Left lung (tissue), 10 donors: Measurements from ENCODE around the gene HLA-A. TPM values are rescaled to one million over a fixed set of nuclear protein-coding genes. Genes with fewer than 3 reads are reported as not detected.

Experiments used
- ATAC-seq: fragments of 200-7000 bp; cut with Tn5 transposase; one replicate; pipeline ENCODE4 v1.9.1; 2020; ENCODE audit warnings: moderate library complexity
- DNase-seq, 4 donors: peaks; one replicate each; pipeline ENCODE4 v3.0.0-alpha.2; 2013 to 2020
- H3K27ac ChIP-seq, 2 donors: fragments of 200-600 bp; sonication (generic) in 1 of 2; one replicate each; pipeline versions ENCODE4 v1.5.0 to v1.8.0; 2020 to 2021
- H3K27me3 ChIP-seq, 2 donors: fragments of 200-600 bp; sonication (generic) in 1 of 2; one replicate each; pipeline versions ENCODE4 v1.5.0 to v1.8.0; 2020 to 2021
- H3K36me3 ChIP-seq, 2 donors: fragments of 200-600 bp; sonication (generic) in 1 of 2; one replicate each; pipeline versions ENCODE4 v1.5.0 to v1.8.0; 2020 to 2021
- H3K4me1 ChIP-seq, 2 donors: fragments of 200-600 bp; one replicate each; pipeline ENCODE4 v1.8.0; 2021
- H3K4me3 ChIP-seq, 2 donors: fragments of 200-600 bp; sonication (generic) in 1 of 2; one replicate each; pipeline versions ENCODE4 v1.5.0 to v1.8.0; 2020 to 2021; ENCODE audit warnings: mild to moderate bottlenecking in 1 of 2
- H3K9me3 ChIP-seq, 2 donors: fragments of 200-600 bp; sonication (generic) in 1 of 2; one replicate each; pipeline versions ENCODE4 v1.5.0 to v1.8.0; 2020 to 2021
- CTCF ChIP-seq, 2 donors: fragments of 200-600 bp; sonication (generic) in 1 of 2; IDR thresholded peaks; one replicate each; pipeline versions ENCODE4 v1.5.0 to v1.8.0; 2021; ENCODE audit warnings: antibody characterized with exemption in 2 of 2
- intact Hi-C, 2 donors: fragments of 100-400 bp; cut with DNase I; formaldehyde crosslinking; loops; one replicate each; pipeline versions ENCODE4 v1.11.2 to v1.14.2; 2022
- polyA plus RNA-seq, 6 donors: library from polyadenylated mRNA; unstranded; fragments of 120-200 nt; gene quantifications; one replicate each; pipeline ENCODE4 v1.2.1, GENCODE V29; 2013; ENCODE audit not compliant: insufficient read length in 6 of 6
- total RNA-seq, 2 donors: library from RNA; stranded (reverse); fragmentation: NEBNext Ultra II Directional; extraction: Animal tissue kit (Norgen Biotek cat#: 25700); gene quantifications; one replicate each; pipeline ENCODE4 v1.2.1, GENCODE V29; 2021
- donor health status: DM: no; HTN: yes; CAD: no.
- donor health status: DM: no; HTN: no; CAD: no.

The HLA-A gene
- total and polyA plus RNA-seq, 8 donors, result 218 to 1,150 (median 275) TPM

- TF ChIP-seq CTCF (IDR thresholded peaks at IDR 0.05), result no peak
- H3K9me3 ChIP-seq, result no peaks in the 10 kb centered on the region
- no peaks in the 10 kb centered on the region for H3K36me3 ChIP-seq
- no peak overlapping the region for H3K27ac ChIP-seq
- no peak for DNase-seq
- peaks cover 19 to 51% of the 10 kb centered on the region in 2 donors for H3K4me1 ChIP-seq
- H3K27me3 ChIP-seq, result no peaks in the 10 kb centered on the region
- no peak for ATAC-seq
- intact Hi-C loops, result no loop called here
- H3K4me3 ChIP-seq, result no peak overlapping the region
Measured at GRCh38 chr6:29968905-29969304, 26.6 kb downstream of the HLA-A start.

- Histone ChIP-seq H3K4me1 (peaks cover 13 to 49% of the 10 kb centered on the region in 2 donors), H3K27me3 (peaks cover 0 to 14% of the 10 kb centered on the region in 2 donors), H3K36me3 (no peaks in the 10 kb centered on the region), H3K9me3 (no peaks in the 10 kb centered on the region), H3K4me3 (no peak overlapping the region), H3K27ac (no peak overlapping the region)
- intact Hi-C loops, result no loop called here
- ATAC-seq, result no peak
- no peak for DNase-seq
- no peak for TF ChIP-seq CTCF (IDR thresholded peaks at IDR 0.05)
Measured at GRCh38 chr6:29970711-29971110, 28.4 kb downstream of the HLA-A start.

GRCh38 chr6:29974901-29975560, 32.7 kb downstream of the HLA-A start:
- no peaks in the 10 kb centered on the region for H3K9me3 ChIP-seq
- peaks cover 7 to 36% of the 10 kb centered on the region in 2 donors for H3K4me1 ChIP-seq
- no peak for TF ChIP-seq CTCF (IDR thresholded peaks at IDR 0.05)
- H3K4me3 ChIP-seq, result peak overlapping the region; percentile 17 to 53
- ATAC-seq (no peak), DNase-seq (no peak)
- H3K27ac ChIP-seq, result no peak overlapping the region
- H3K36me3 ChIP-seq, result no peaks in the 10 kb centered on the region
- intact Hi-C loops, result no loop called here
- peaks cover 0 to 40% of the 10 kb centered on the region in 2 donors for H3K27me3 ChIP-seq

GRCh38 chr6:29975561-29975907, 33.2 kb downstream of the HLA-A start:
- ATAC-seq (no peak), DNase-seq (no peak)
- Histone ChIP-seq H3K9me3 (no peaks in the 10 kb centered on the region), H3K4me3 (peak overlapping the region; percentile 17 to 53), H3K27me3 (peaks cover 0 to 40% of the 10 kb centered on the region in 2 donors), H3K4me1 (peaks cover 7 to 36% of the 10 kb centered on the region in 2 donors), H3K27ac (no peak overlapping the region), H3K36me3 (no peaks in the 10 kb centered on the region)
- TF ChIP-seq CTCF (IDR thresholded peaks at IDR 0.05), result no peak
- intact Hi-C loops, result no loop called here

GRCh38 chr6:29976253-29976587, 33.9 kb downstream of the HLA-A start:
- intact Hi-C loops, result no loop called here
- ATAC-seq (no peak), DNase-seq (no peak)
- H3K4me1 ChIP-seq, result peaks cover 7 to 36% of the 10 kb centered on the region in 2 donors
- H3K27me3 ChIP-seq, result peaks cover 0 to 40% of the 10 kb centered on the region in 2 donors
- H3K36me3 ChIP-seq, result no peaks in the 10 kb centered on the region
- TF ChIP-seq CTCF (IDR thresholded peaks at IDR 0.05), result no peak
- H3K4me3 ChIP-seq, result peak overlapping the region; percentile 37 to 53
- peak overlapping the region; percentile 82 to 92 for H3K27ac ChIP-seq
- no peaks in the 10 kb centered on the region for H3K9me3 ChIP-seq
